Activated naive CD8-positive, alpha-beta T cell treated with anti-CD3 and anti-CD28 coated beads for 36 hours (primary cell): Measurements from ENCODE around the gene OSGIN1. TPM values are rescaled to one million over a fixed set of nuclear protein-coding genes. Genes with fewer than 3 reads are reported as not detected.
A peak's percentile ranks its signal among the peaks of the same experiment; 100 is the strongest.

Source experiments
- DNase-seq: peaks from one replicate; pipeline ENCODE4 v3.0.0; 2021
- H3K27ac Mint-ChIP-seq: one replicate; pipeline ENCODE4 v1.8.0; 2022; ENCODE audit warnings: mild to moderate bottlenecking, moderate library complexity, mixed read lengths
- H3K27me3 Mint-ChIP-seq: one replicate; pipeline ENCODE4 v1.8.0; 2022; ENCODE audit warnings: mild to moderate bottlenecking, mixed read lengths
- H3K36me3 Mint-ChIP-seq: one replicate; pipeline ENCODE4 v1.8.0; 2021; ENCODE audit warnings: mild to moderate bottlenecking, mixed read lengths
- H3K4me1 Mint-ChIP-seq: one replicate; pipeline ENCODE4 v1.8.0; 2021; ENCODE audit warnings: mixed read lengths
- H3K4me3 Mint-ChIP-seq: one replicate; pipeline ENCODE4 v1.8.0; 2022; ENCODE audit warnings: mild to moderate bottlenecking, moderate library complexity, mixed read lengths
- H3K9me3 Mint-ChIP-seq: one replicate; pipeline ENCODE4 v1.8.0; 2022; ENCODE audit warnings: mixed read lengths
- total RNA-seq, 2 experiments: library from RNA; stranded (reverse); gene quantifications; one replicate each; pipeline ENCODE4 v1.2.3, GENCODE V29; 2021

The OSGIN1 gene
- total RNA-seq, 2 experiments from 2014 or later: 0.92 to 1.8 TPM

- no peak for DNase-seq
- no peaks in the 10 kb centered on the region for H3K9me3 Mint-ChIP-seq
- H3K4me3 Mint-ChIP-seq: no peak overlapping the region
- no peaks in the 10 kb centered on the region for H3K36me3 Mint-ChIP-seq
- H3K4me1 Mint-ChIP-seq: peaks cover 7% of the 10 kb centered on the region
- no peak overlapping the region for H3K27ac Mint-ChIP-seq
- peaks cover 28% of the 10 kb centered on the region for H3K27me3 Mint-ChIP-seq
Observed at GRCh38 chr16:83957296-83957855, 4.3 kb downstream of the OSGIN1 start.

DNA sequence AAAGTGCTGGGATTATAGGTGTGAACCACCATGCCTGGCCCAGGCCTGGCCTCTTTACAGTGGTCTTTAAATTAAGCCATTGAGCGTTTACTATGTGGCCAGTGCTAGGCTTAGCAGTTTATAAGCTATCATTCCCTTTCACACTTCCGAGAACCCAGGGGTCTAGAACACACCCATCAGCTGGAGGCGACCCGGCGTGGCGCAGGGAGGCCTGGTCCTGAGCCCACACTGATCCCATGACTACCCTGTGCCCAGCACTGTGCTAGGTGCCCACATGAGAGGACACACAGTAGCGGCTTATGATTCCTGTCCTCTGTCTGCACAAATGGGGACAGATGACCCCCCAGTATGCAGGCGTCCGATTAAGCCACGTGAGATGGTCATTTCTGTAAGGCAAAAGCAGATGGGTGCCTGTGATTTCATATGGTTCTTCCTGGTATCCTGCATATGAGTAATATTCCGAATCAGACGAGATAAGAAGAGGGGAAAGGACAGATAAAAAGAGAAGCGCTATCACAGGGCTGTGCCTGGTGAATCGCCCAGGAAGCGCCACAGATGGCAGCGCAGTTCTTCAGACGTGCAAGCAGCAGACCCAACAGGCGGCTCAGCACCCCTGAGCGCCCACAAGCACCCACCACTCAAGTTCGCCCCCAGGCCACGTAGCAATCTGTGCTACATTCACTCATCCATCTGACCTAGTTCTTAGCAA is 5.3 kb downstream of the OSGIN1 start:
- peaks cover 2% of the 10 kb centered on the region for H3K4me1 Mint-ChIP-seq
- no peak for DNase-seq
- no peak overlapping the region for H3K27ac Mint-ChIP-seq
- peaks cover 28% of the 10 kb centered on the region for H3K27me3 Mint-ChIP-seq
- H3K9me3 Mint-ChIP-seq: no peaks in the 10 kb centered on the region
- H3K36me3 Mint-ChIP-seq: no peaks in the 10 kb centered on the region
- H3K4me3 Mint-ChIP-seq: no peak overlapping the region

- Mint-ChIP-seq H3K4me3 (no peak overlapping the region), H3K27ac (no peak overlapping the region), H3K4me1 (peaks cover under 1% of the 10 kb centered on the region), H3K9me3 (no peaks in the 10 kb centered on the region), H3K27me3 (peaks cover 22% of the 10 kb centered on the region), H3K36me3 (no peaks in the 10 kb centered on the region)
- no peak for DNase-seq
Observed at GRCh38 chr16:83958846-83959565, 6.0 kb downstream of the OSGIN1 start.

- Mint-ChIP-seq H3K36me3 (no peaks in the 10 kb centered on the region), H3K4me3 (no peak overlapping the region), H3K27me3 (peaks cover 13% of the 10 kb centered on the region), H3K4me1 (no peaks in the 10 kb centered on the region), H3K9me3 (no peaks in the 10 kb centered on the region), H3K27ac (no peak overlapping the region)
- no peak for DNase-seq
Observed at GRCh38 chr16:83959656-83960434, 6.8 kb downstream of the OSGIN1 start.

GRCh38 chr16:83960521-83961249 is 7.6 kb downstream of the OSGIN1 start:
- Mint-ChIP-seq H3K4me1 (no peaks in the 10 kb centered on the region), H3K4me3 (no peak overlapping the region), H3K36me3 (no peaks in the 10 kb centered on the region), H3K27ac (no peak overlapping the region), H3K27me3 (peaks cover 5% of the 10 kb centered on the region), H3K9me3 (no peaks in the 10 kb centered on the region)
- DNase-seq: no peak

- H3K27ac Mint-ChIP-seq: no peak overlapping the region
- H3K27me3 Mint-ChIP-seq: no peaks in the 10 kb centered on the region
- DNase-seq: no peak
- H3K4me1 Mint-ChIP-seq: no peaks in the 10 kb centered on the region
- no peak overlapping the region for H3K4me3 Mint-ChIP-seq
- no peaks in the 10 kb centered on the region for H3K36me3 Mint-ChIP-seq
- H3K9me3 Mint-ChIP-seq: no peaks in the 10 kb centered on the region
Observed at GRCh38 chr16:83961591-83961990, 8.6 kb downstream of the OSGIN1 start.

DNA sequence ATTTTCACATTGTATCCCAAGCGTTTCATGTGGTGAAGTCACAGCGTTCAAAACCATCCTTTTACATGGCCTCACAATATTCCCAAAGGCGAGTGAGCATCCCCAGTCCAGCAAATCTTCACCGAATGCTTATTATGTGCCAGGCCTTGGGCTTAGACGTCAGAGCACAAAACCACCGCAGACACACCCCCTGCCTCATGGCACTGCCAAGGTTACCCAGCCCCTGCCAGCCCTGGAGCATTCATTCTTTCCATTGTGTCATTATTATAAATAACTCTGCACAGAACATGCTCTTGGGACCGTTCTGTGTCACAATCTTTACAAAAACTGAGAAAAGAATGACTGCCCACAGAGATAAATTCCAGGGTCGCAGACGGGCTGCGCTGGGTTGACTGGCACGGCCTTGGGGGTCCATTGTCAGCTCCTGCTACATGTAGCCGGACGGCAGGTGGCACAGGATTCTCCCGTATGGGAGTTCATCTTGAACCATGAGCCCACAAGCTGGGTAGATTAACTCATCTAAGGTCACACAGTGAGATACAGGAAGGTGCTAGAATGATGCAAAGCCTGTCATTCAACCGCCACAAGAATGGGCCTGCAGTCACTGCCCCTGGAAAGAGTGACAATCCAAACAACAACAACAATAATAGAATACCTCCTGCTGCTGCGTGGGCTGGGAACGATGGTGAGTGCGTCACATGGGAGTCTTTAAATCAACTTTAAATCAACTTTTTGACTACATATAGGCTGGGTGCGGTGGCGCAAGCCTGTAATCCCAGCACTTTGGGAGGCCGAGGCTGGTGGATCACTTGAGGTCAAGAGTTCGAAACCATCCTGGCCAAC is 10.5 kb downstream of the OSGIN1 start:
- H3K27me3 Mint-ChIP-seq: peaks cover 6% of the 10 kb centered on the region
- no peak overlapping the region for H3K4me3 Mint-ChIP-seq
- H3K27ac Mint-ChIP-seq: no peak overlapping the region
- no peaks in the 10 kb centered on the region for H3K9me3 Mint-ChIP-seq
- no peaks in the 10 kb centered on the region for H3K36me3 Mint-ChIP-seq
- DNase-seq: no peak
- H3K4me1 Mint-ChIP-seq: no peaks in the 10 kb centered on the region

DNA sequence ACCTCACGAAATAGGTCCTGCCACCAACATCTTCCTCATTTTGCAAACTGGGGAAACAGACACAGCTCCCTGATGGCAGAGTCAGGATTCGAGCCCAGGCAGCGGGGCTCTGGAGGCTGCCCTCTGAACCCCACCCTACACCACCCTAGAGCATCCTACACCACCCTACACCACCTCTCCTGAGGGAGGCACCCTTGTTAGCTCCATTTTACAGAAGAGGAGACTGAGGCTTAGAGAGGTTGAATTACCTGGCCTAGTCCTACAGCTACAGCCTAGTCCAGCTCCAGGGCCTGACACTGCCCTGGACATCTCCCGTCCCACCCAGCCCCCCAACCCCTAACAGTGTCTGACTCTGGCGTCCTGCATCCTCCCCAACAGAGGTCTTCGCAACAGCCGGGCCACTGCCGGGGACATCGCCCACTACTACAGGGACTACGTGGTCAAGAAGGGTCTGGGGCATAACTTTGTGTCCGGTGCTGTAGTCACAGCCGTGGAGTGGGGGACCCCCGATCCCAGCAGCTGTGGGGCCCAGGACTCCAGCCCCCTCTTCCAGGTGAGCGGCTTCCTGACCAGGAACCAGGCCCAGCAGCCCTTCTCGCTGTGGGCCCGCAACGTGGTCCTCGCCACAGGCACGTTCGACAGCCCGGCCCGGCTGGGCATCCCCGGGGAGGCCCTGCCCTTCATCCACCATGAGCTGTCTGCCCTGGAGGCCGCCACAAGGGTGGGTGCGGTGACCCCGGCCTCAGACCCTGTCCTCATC is 11.8 kb downstream of the OSGIN1 start:
- Mint-ChIP-seq H3K27me3 (peaks cover 16% of the 10 kb centered on the region), H3K9me3 (no peaks in the 10 kb centered on the region), H3K4me1 (no peaks in the 10 kb centered on the region), H3K4me3 (no peak overlapping the region), H3K27ac (no peak overlapping the region), H3K36me3 (no peaks in the 10 kb centered on the region)
- no peak for DNase-seq

- Mint-ChIP-seq H3K9me3 (no peaks in the 10 kb centered on the region), H3K4me1 (no peaks in the 10 kb centered on the region), H3K27ac (no peak overlapping the region), H3K27me3 (peaks cover 23% of the 10 kb centered on the region), H3K36me3 (no peaks in the 10 kb centered on the region), H3K4me3 (no peak overlapping the region)
- DNase-seq: no peak
Observed at GRCh38 chr16:83965444-83966152, 12.6 kb downstream of the OSGIN1 start.

DNA sequence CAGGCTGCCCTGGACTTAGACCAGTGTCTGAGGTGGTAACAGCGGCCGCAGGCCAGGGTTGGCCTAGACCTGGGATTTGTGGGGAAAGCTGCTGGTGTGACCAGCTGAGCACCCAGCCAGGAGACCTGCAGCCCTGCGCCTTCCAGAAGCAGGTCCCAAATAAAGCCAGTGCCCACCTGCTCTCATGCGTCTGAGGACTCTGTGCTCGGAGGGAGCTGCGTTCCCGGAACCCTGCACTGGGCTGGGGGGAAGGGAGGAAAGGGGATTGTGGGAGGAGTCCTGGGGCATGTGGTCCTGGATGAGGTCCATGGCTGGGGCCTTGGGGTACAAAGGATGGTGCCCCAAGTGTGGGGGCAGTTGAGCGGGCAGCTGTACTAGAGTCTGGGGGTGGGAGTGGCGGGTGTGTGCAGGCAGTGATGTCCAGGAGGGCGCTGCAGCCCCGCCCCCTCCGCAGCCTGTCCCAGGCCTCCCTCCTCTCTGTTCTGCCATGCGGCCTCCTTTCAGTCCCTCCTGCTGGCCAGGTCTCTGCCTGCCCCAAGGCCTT is 13.2 kb downstream of the OSGIN1 start:
- Mint-ChIP-seq H3K4me1 (no peaks in the 10 kb centered on the region), H3K36me3 (no peaks in the 10 kb centered on the region), H3K27ac (no peak overlapping the region), H3K27me3 (peaks cover 29% of the 10 kb centered on the region), H3K4me3 (no peak overlapping the region), H3K9me3 (no peaks in the 10 kb centered on the region)
- DNase-seq: no peak

- H3K36me3 Mint-ChIP-seq: no peaks in the 10 kb centered on the region
- no peak for DNase-seq
- H3K4me1 Mint-ChIP-seq: no peaks in the 10 kb centered on the region
- H3K9me3 Mint-ChIP-seq: no peaks in the 10 kb centered on the region
- no peak overlapping the region for H3K4me3 Mint-ChIP-seq
- H3K27me3 Mint-ChIP-seq: peaks cover 33% of the 10 kb centered on the region
- no peak overlapping the region for H3K27ac Mint-ChIP-seq
Observed at GRCh38 chr16:83967091-83967490, 14.1 kb downstream of the OSGIN1 start.

DNA sequence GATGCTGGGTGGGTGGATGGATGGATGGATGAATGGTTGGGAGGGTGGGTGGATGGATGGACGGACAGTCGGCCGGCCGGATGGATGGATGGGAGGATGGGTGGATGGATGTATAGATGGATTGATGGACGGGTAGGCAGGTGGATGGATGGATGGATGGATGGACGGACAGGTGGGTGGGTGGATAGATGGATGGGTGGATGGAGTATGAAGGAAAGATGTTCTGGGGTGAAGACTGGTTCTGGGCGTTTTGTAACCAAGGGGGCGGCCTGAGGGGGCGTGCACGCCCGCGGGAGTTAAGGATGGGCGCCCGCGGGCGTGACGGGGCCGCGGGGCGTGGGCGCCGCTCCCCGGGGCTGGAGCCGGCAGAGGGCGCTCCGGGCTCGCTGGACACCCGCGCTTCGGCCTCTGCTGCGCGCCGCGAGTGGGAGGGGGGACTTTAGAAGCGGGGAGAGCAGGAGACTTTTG is 14.8 kb downstream of the OSGIN1 start, which contains the start of gene NECAB2:
TSS of gene NECAB2 (plus strand) at position 407 of the 468 bp plus-strand sequence. CDS start 405 bp downstream, outside the sequence.
- Mint-ChIP-seq H3K27me3 (peaks cover 33% of the 10 kb centered on the region), H3K4me1 (no peaks in the 10 kb centered on the region), H3K36me3 (no peaks in the 10 kb centered on the region), H3K4me3 (peak within 1 kb of the TSS; percentile 49), H3K9me3 (no peaks in the 10 kb centered on the region), H3K27ac (no peak within 1 kb of the TSS)
- peak; percentile 52 for DNase-seq
